ENCODE data around the gene MRPS12. TPM values are rescaled to one million over a fixed set of nuclear protein-coding genes. Genes with fewer than 3 reads are reported as not detected.
A peak's percentile ranks its signal among the peaks of the same experiment; 100 is the strongest.

The MRPS12 gene
- total and polyA plus RNA-seq, 9 of the 15 experiments (the other 6 are each of a cell fraction or from before 2014, with no cell fraction given) = 8.1 to 174 (median 52.0) TPM

GRCh38 chr19:38899447-38900201 lies 31.1 kb upstream of the MRPS12 start, which contains the start of the genes NFKBIB and SIRT2 (continued):
- TF ChIP-seq PRPF4 (IDR thresholded peaks at IDR 0.05; ENCODE audit: insufficient read depth, low read depth, low read length, poor library complexity, severe bottlenecking) (no peak), XRCC4 (IDR thresholded peaks at IDR 0.05; ENCODE audit: extremely low read depth, insufficient read depth, insufficient read length) (no peak), ZNF197 (CRISPR knock-in tag; IDR thresholded peaks at IDR 0.05; ENCODE audit: low read depth) (no peak; the same call in 1 of the 2 replicates), ZFP36 (IDR thresholded peaks at IDR 0.05; ENCODE audit: low read depth, low read length, partially characterized antibody) (peak; percentile 10), TAF1 (IDR thresholded peaks at IDR 0.05; ENCODE audit: control insufficient read depth, extremely low read depth, insufficient read depth, low read length, severe bottlenecking) (peak; percentile 42), ZKSCAN1 (IDR thresholded peaks at IDR 0.05; ENCODE audit: low read depth, low read length) (no peak), CREB1 (IDR thresholded peaks at IDR 0.05) (peak; percentile 99), CREB1 (CRISPR knock-in tag; IDR thresholded peaks at IDR 0.05) (peak; percentile 98), ELF4 (CRISPR knock-in tag; IDR thresholded peaks at IDR 0.05) (no peak), ATF7 (IDR thresholded peaks at IDR 0.05) (peak; percentile 93), L3MBTL2 (IDR thresholded peaks at IDR 0.05) (peak; percentile 78), MAFF (IDR thresholded peaks at IDR 0.05; ENCODE audit: low read length) (peak; percentile 10; the same call in 1 of the 2 replicates), SOX6 (IDR thresholded peaks at IDR 0.05) (no peak; the same call in 1 of the 2 replicates), ZNF707 (CRISPR knock-in tag; conservative IDR thresholded peaks at IDR 0.05) (no peak), ZEB2 (IDR thresholded peaks at IDR 0.05) (no peak), POLR2G (IDR thresholded peaks at IDR 0.05; ENCODE audit: low read depth, low read length) (peak; percentile 89), HDAC1 (IDR thresholded peaks at IDR 0.05) (peak in 1 of 2 experiments; percentile 92; a peak in 2 of 4 replicates), KDM1A (IDR thresholded peaks at IDR 0.05) (no peak), ETS2 (tag; IDR thresholded peaks at IDR 0.05; ENCODE audit: borderline replicate concordance, poor library complexity, severe bottlenecking) (no peak), E2F6 (IDR thresholded peaks at IDR 0.05; ENCODE audit: borderline replicate concordance in 1 of 2, extremely low read depth in 1 of 2, insufficient read depth in 1 of 2, insufficient read length in 1 of 2, low read depth in 1 of 2, low read length in 1 of 2, poor library complexity in 1 of 2, severe bottlenecking in 1 of 2) (peak in 1 of 2 experiments; percentile 66), PBX2 (CRISPR knock-in tag; IDR thresholded peaks at IDR 0.05; ENCODE audit: low read depth) (peak; percentile 28; the same call in 1 of the 2 replicates), PBX2 (tag; conservative IDR thresholded peaks at IDR 0.05; ENCODE audit: low read depth) (no peak), KLF1 (tag; IDR thresholded peaks at IDR 0.05) (no peak; the same call in 1 of the 2 replicates), FOXA1 (IDR thresholded peaks at IDR 0.05; ENCODE audit: borderline replicate concordance) (no peak), TAL1 (IDR thresholded peaks at IDR 0.05) (no peak)
